Esophagus muscularis mucosa (tissue), 4 donors: ENCODE results near the gene OPN4.

Source experiments
- EP300 ChIP-seq: sonication (generic); formaldehyde crosslinking; IDR thresholded peaks from one replicate; pipeline ENCODE4 v1.6.1; 2017; ENCODE audit warnings: antibody characterized with exemption
- POLR2AphosphoS5 ChIP-seq, 2 donors: sonication (generic); formaldehyde crosslinking; IDR thresholded peaks; one replicate each; pipeline ENCODE4 v1.6.1; 2017; ENCODE audit warnings: antibody characterized with exemption in 2 of 2
- TF ChIP-seq, protein P1 (sequence below), 3 experiments: fragments of 200-600 bp in 2 of 3; fragments of 450-650 bp in 1 of 3; sonication (generic) in 2 of 3; IDR thresholded peaks; one replicate each; pipeline ENCODE4 v1.5.1; 2017 to 2019; ENCODE audit warnings: antibody characterized with exemption in 3 of 3, mild to moderate bottlenecking in 2 of 3, moderate library complexity in 1 of 3

DNA sequence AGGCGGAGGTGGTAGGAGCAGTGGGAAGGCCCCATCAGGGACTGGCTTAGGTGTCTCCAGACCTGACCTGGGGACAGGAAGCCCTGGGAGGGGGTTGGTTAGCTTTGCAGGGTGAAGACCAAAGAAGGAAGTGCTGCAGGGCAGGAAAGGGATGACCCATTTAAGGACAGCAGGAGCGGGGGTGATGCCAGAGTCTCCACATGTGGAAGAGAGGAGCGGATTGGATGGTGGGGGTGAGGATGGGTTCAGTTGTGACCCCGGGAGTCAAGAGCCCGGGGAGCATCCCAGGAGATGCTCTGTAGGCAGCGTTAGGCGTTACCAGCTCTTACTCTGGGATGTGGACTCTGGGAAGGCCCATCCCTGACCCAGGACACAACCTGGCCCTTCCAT lies 10.9 kb downstream of the OPN4 start:
- TF ChIP-seq, protein P1, sequence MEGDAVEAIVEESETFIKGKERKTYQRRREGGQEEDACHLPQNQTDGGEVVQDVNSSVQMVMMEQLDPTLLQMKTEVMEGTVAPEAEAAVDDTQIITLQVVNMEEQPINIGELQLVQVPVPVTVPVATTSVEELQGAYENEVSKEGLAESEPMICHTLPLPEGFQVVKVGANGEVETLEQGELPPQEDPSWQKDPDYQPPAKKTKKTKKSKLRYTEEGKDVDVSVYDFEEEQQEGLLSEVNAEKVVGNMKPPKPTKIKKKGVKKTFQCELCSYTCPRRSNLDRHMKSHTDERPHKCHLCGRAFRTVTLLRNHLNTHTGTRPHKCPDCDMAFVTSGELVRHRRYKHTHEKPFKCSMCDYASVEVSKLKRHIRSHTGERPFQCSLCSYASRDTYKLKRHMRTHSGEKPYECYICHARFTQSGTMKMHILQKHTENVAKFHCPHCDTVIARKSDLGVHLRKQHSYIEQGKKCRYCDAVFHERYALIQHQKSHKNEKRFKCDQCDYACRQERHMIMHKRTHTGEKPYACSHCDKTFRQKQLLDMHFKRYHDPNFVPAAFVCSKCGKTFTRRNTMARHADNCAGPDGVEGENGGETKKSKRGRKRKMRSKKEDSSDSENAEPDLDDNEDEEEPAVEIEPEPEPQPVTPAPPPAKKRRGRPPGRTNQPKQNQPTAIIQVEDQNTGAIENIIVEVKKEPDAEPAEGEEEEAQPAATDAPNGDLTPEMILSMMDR (IDR thresholded peaks at IDR 0.05) = no peak
- TF ChIP-seq POLR2AphosphoS5 (IDR thresholded peaks at IDR 0.05) (no peak), EP300 (no peak)
